Left lobe of liver (tissue), 2 donors: ENCODE results near the gene MMP10. TPM values are rescaled to one million over a fixed set of nuclear protein-coding genes. Genes with fewer than 3 reads are reported as not detected.

Source experiments
- ATAC-seq: fragments of 200-7000 bp; cut with Tn5 transposase; one replicate; pipeline ENCODE4 v1.9.1; 2020; ENCODE audit warnings: mild to moderate bottlenecking, moderate library complexity
- DNase-seq: peaks from one replicate; pipeline ENCODE4 v3.0.0-alpha.2; 2020; ENCODE audit warnings: low spot score
- total RNA-seq: library from RNA; stranded (reverse); gene quantifications from one replicate; pipeline ENCODE4 v1.2.1, GENCODE V29; 2021
- donor health status: DM: no; HTN: no; CAD: no; lungs with moderate emphysema.
- donor health status: DM: no; HTN: yes; CAD: no.

The MMP10 gene
- not detected for total RNA-seq

- ATAC-seq = peak; percentile 33
- DNase-seq = no peak
Observed at GRCh38 chr11:102780491-102780918, at the start of gene MMP10. MMP10 (minus strand) TSS chr11:102780628; CDS start chr11:102780591, 37 bp downstream.

- no peak for ATAC-seq
- DNase-seq = no peak
Observed at GRCh38 chr11:102829316-102830000, 49.0 kb upstream of the MMP10 start.

GRCh38 chr11:102824556-102824955 is 44.1 kb upstream of the MMP10 start:
- no peak for ATAC-seq
- DNase-seq = no peak

- no peak for ATAC-seq
- DNase-seq = no peak
Observed at GRCh38 chr11:102819491-102819890, 39.1 kb upstream of the MMP10 start.

GRCh38 chr11:102813484-102813883 is 33.1 kb upstream of the MMP10 start:
- DNase-seq = no peak
- no peak for ATAC-seq

GRCh38 chr11:102812188-102812587 is 31.8 kb upstream of the MMP10 start:
- DNase-seq (no peak), ATAC-seq (no peak)

GRCh38 chr11:102810950-102811660 is 30.7 kb upstream of the MMP10 start:
- peak; percentile 51 for ATAC-seq
- DNase-seq = no peak

GRCh38 chr11:102809971-102810370 is 29.5 kb upstream of the MMP10 start:
- DNase-seq (no peak), ATAC-seq (no peak)

- peak; percentile 22 for ATAC-seq
Observed at GRCh38 chr11:102807921-102808320, 27.5 kb upstream of the MMP10 start.

GRCh38 chr11:102806296-102806695 is 25.9 kb upstream of the MMP10 start:
- no peak for DNase-seq
- ATAC-seq = no peak

More at GRCh38 chr11:102807921-102808320, 27.5 kb upstream of the MMP10 start:
- DNase-seq = no peak

GRCh38 chr11:102802341-102802740 is 21.9 kb upstream of the MMP10 start:
- no peak for DNase-seq
- ATAC-seq = no peak

GRCh38 chr11:102800767-102801166 is 20.3 kb upstream of the MMP10 start:
- DNase-seq (no peak), ATAC-seq (no peak)

GRCh38 chr11:102799681-102800340 is 19.4 kb upstream of the MMP10 start:
- DNase-seq (no peak), ATAC-seq (no peak)

GRCh38 chr11:102798012-102798746 is 17.8 kb upstream of the MMP10 start, which contains the start of gene MMP1:
MMP1 (minus strand) TSS chr11:102798160; CDS start chr11:102798092, 68 bp downstream.
- ATAC-seq (no peak), DNase-seq (no peak)

GRCh38 chr11:102794382-102794781 is 14.0 kb upstream of the MMP10 start:
- ATAC-seq = no peak
- no peak for DNase-seq

- ATAC-seq (no peak), DNase-seq (no peak)
Observed at GRCh38 chr11:102793677-102794290, 13.4 kb upstream of the MMP10 start.

- no peak for ATAC-seq
- no peak for DNase-seq
Observed at GRCh38 chr11:102792604-102793003, 12.2 kb upstream of the MMP10 start.

- DNase-seq (no peak), ATAC-seq (no peak)
Observed at GRCh38 chr11:102791271-102792036, 11.0 kb upstream of the MMP10 start.

- no peak for ATAC-seq
- DNase-seq = no peak
Observed at GRCh38 chr11:102788334-102788995, 8.0 kb upstream of the MMP10 start.
